ENCODE data around the gene PLPPR1. TPM values are rescaled to one million over a fixed set of nuclear protein-coding genes. Genes with fewer than 3 reads are reported as not detected.
"Not testable (repeated sequence)": the region's sequence is repeated elsewhere in the genome, so short reads cannot be mapped to it uniquely, and the experiment has no call there.

Gene PLPPR1
- polyA plus RNA-seq, 4 donors = 0.16 to 1.6 TPM; not detected in 2

- FAIRE-seq = no peak
- no peak for DNase-seq
- peaks cover 0 to 15% (median 1%) of the 10 kb centered on the region in 3 donors for H3K4me1 ChIP-seq (ENCODE audit: control insufficient read depth in 3 of 3, insufficient read depth in 2 of 3, low read depth in 1 of 3, low read length in 2 of 3)
- WGBS, 3 donors = 81 to 89% (median 85%) methylated on average over 1 of the region's 1 CpG
- peaks cover 1 to 25% of the 10 kb centered on the region in 2 donors for H3K9me3 ChIP-seq (ENCODE audit: control insufficient read depth in 2 of 2, insufficient read depth in 1 of 2, low read depth in 1 of 2, low read length in 1 of 2)
- H3K4me3 ChIP-seq (ENCODE audit: low read depth in 1 of 3, low read length in 3 of 3) = no peak overlapping the region
- H3K36me3 ChIP-seq (ENCODE audit: control insufficient read depth in 3 of 3, insufficient read depth in 2 of 3, low read depth in 1 of 3, low read length in 3 of 3) = no peaks in the 10 kb centered on the region
- H3K27ac ChIP-seq (ENCODE audit: low read depth in 1 of 3, low read length in 2 of 3) = no peak overlapping the region
- H3K27me3 ChIP-seq (ENCODE audit: control insufficient read depth in 3 of 3, insufficient read depth in 3 of 3, low read length in 3 of 3) = no peaks in the 10 kb centered on the region
These were observed 298.0 kb downstream of the PLPPR1 start for GRCh38 chr9:101326501-101326900.

- Histone ChIP-seq H3K9me3 (ENCODE audit: control insufficient read depth in 2 of 2, insufficient read depth in 1 of 2, low read depth in 1 of 2, low read length in 1 of 2) (peaks cover 1 to 25% of the 10 kb centered on the region in 2 donors), H3K27ac (ENCODE audit: low read depth in 1 of 3, low read length in 2 of 3) (peak overlapping the region in 1 of 3 donors; percentile 10), H3K4me1 (ENCODE audit: control insufficient read depth in 3 of 3, insufficient read depth in 2 of 3, low read depth in 1 of 3, low read length in 2 of 3) (peaks cover 0 to 15% (median 1%) of the 10 kb centered on the region in 3 donors)
- 6 to 53% (median 25%) methylated on average over 3 of the region's 3 CpGs for WGBS, 3 donors
- not testable (repeated sequence) for H3K27me3 ChIP-seq (ENCODE audit: control insufficient read depth in 3 of 3, insufficient read depth in 3 of 3, low read length in 3 of 3); H3K36me3 ChIP-seq (ENCODE audit: control insufficient read depth in 3 of 3, insufficient read depth in 2 of 3, low read depth in 1 of 3, low read length in 3 of 3); FAIRE-seq; H3K4me3 ChIP-seq (ENCODE audit: low read depth in 1 of 3, low read length in 3 of 3)
- DNase-seq = peak; percentile 21 to 64
These were observed 298.9 kb downstream of the PLPPR1 start for GRCh38 chr9:101327422-101327909.

GRCh38 chr9:101332362-101332761 lies 303.8 kb downstream of the PLPPR1 start:
- Histone ChIP-seq H3K4me3 (ENCODE audit: low read depth in 1 of 3, low read length in 3 of 3) (no peak overlapping the region), H3K27me3 (ENCODE audit: control insufficient read depth in 3 of 3, insufficient read depth in 3 of 3, low read length in 3 of 3) (no peaks in the 10 kb centered on the region), H3K4me1 (ENCODE audit: control insufficient read depth in 3 of 3, insufficient read depth in 2 of 3, low read depth in 1 of 3, low read length in 2 of 3) (no peaks in the 10 kb centered on the region), H3K9me3 (ENCODE audit: control insufficient read depth in 2 of 2, insufficient read depth in 1 of 2, low read depth in 1 of 2, low read length in 1 of 2) (peaks cover 1 to 9% of the 10 kb centered on the region in 2 donors), H3K27ac (ENCODE audit: low read depth in 1 of 3, low read length in 2 of 3) (no peak overlapping the region), H3K36me3 (ENCODE audit: control insufficient read depth in 3 of 3, insufficient read depth in 2 of 3, low read depth in 1 of 3, low read length in 3 of 3) (no peaks in the 10 kb centered on the region)
- 95 to 100% (median 97%) methylated on average over 1 of the region's 1 CpG for WGBS, 3 donors
- FAIRE-seq (no peak), DNase-seq (no peak)

GRCh38 chr9:101333490-101333889 lies 305.0 kb downstream of the PLPPR1 start:
- 84 to 92% (median 92%) methylated on average over 4 of the region's 4 CpGs for WGBS, 3 donors
- FAIRE-seq (no peak), DNase-seq (no peak)
- H3K4me3 ChIP-seq (ENCODE audit: low read depth in 1 of 3, low read length in 3 of 3) = no peak overlapping the region
- H3K27me3 ChIP-seq (ENCODE audit: control insufficient read depth in 3 of 3, insufficient read depth in 3 of 3, low read length in 3 of 3) = no peaks in the 10 kb centered on the region
- no peak overlapping the region for H3K27ac ChIP-seq (ENCODE audit: low read depth in 1 of 3, low read length in 2 of 3)
- H3K36me3 ChIP-seq (ENCODE audit: control insufficient read depth in 3 of 3, insufficient read depth in 2 of 3, low read depth in 1 of 3, low read length in 3 of 3) = no peaks in the 10 kb centered on the region
- no peaks in the 10 kb centered on the region for H3K4me1 ChIP-seq (ENCODE audit: control insufficient read depth in 3 of 3, insufficient read depth in 2 of 3, low read depth in 1 of 3, low read length in 2 of 3)
- H3K9me3 ChIP-seq (ENCODE audit: control insufficient read depth in 2 of 2, insufficient read depth in 1 of 2, low read depth in 1 of 2, low read length in 1 of 2) = no peaks in the 10 kb centered on the region

GRCh38 chr9:101333926-101334702 lies 305.6 kb downstream of the PLPPR1 start:
- FAIRE-seq (no peak), DNase-seq (no peak)
- Histone ChIP-seq H3K4me1 (ENCODE audit: control insufficient read depth in 3 of 3, insufficient read depth in 2 of 3, low read depth in 1 of 3, low read length in 2 of 3) (no peaks in the 10 kb centered on the region), H3K27me3 (ENCODE audit: control insufficient read depth in 3 of 3, insufficient read depth in 3 of 3, low read length in 3 of 3) (no peaks in the 10 kb centered on the region), H3K4me3 (ENCODE audit: low read depth in 1 of 3, low read length in 3 of 3) (no peak overlapping the region), H3K27ac (ENCODE audit: low read depth in 1 of 3, low read length in 2 of 3) (no peak overlapping the region), H3K9me3 (ENCODE audit: control insufficient read depth in 2 of 2, insufficient read depth in 1 of 2, low read depth in 1 of 2, low read length in 1 of 2) (no peaks in the 10 kb centered on the region), H3K36me3 (ENCODE audit: control insufficient read depth in 3 of 3, insufficient read depth in 2 of 3, low read depth in 1 of 3, low read length in 3 of 3) (no peaks in the 10 kb centered on the region)
- 86 to 88% (median 88%) methylated on average over 25 of the region's 25 CpGs for WGBS, 3 donors

- Histone ChIP-seq H3K4me3 (ENCODE audit: low read depth in 1 of 3, low read length in 3 of 3) (no peak overlapping the region), H3K9me3 (ENCODE audit: control insufficient read depth in 2 of 2, insufficient read depth in 1 of 2, low read depth in 1 of 2, low read length in 1 of 2) (no peaks in the 10 kb centered on the region), H3K27ac (ENCODE audit: low read depth in 1 of 3, low read length in 2 of 3) (no peak overlapping the region), H3K36me3 (ENCODE audit: control insufficient read depth in 3 of 3, insufficient read depth in 2 of 3, low read depth in 1 of 3, low read length in 3 of 3) (no peaks in the 10 kb centered on the region), H3K4me1 (ENCODE audit: control insufficient read depth in 3 of 3, insufficient read depth in 2 of 3, low read depth in 1 of 3, low read length in 2 of 3) (no peaks in the 10 kb centered on the region), H3K27me3 (ENCODE audit: control insufficient read depth in 3 of 3, insufficient read depth in 3 of 3, low read length in 3 of 3) (no peaks in the 10 kb centered on the region)
- FAIRE-seq (no peak), DNase-seq (no peak)
These were observed 307.6 kb downstream of the PLPPR1 start for GRCh38 chr9:101336091-101336490.

- DNase-seq = no peak
- Histone ChIP-seq H3K27ac (ENCODE audit: low read depth in 1 of 3, low read length in 2 of 3) (no peak overlapping the region), H3K36me3 (ENCODE audit: control insufficient read depth in 3 of 3, insufficient read depth in 2 of 3, low read depth in 1 of 3, low read length in 3 of 3) (no peaks in the 10 kb centered on the region), H3K4me3 (ENCODE audit: low read depth in 1 of 3, low read length in 3 of 3) (no peak overlapping the region), H3K9me3 (ENCODE audit: control insufficient read depth in 2 of 2, insufficient read depth in 1 of 2, low read depth in 1 of 2, low read length in 1 of 2) (no peaks in the 10 kb centered on the region), H3K27me3 (ENCODE audit: control insufficient read depth in 3 of 3, insufficient read depth in 3 of 3, low read length in 3 of 3) (no peaks in the 10 kb centered on the region), H3K4me1 (ENCODE audit: control insufficient read depth in 3 of 3, insufficient read depth in 2 of 3, low read depth in 1 of 3, low read length in 2 of 3) (no peaks in the 10 kb centered on the region)
- 84 to 88% (median 87%) methylated on average over 2 of the region's 2 CpGs for WGBS, 3 donors
- no peak for FAIRE-seq
These were observed 308.7 kb downstream of the PLPPR1 start for GRCh38 chr9:101337237-101337636.

GRCh38 chr9:101341958-101342357 lies 313.4 kb downstream of the PLPPR1 start:
- no peak overlapping the region for H3K27ac ChIP-seq (ENCODE audit: low read depth in 1 of 3, low read length in 2 of 3)
- no peaks in the 10 kb centered on the region for H3K9me3 ChIP-seq (ENCODE audit: control insufficient read depth in 2 of 2, insufficient read depth in 1 of 2, low read depth in 1 of 2, low read length in 1 of 2)
- H3K36me3 ChIP-seq (ENCODE audit: control insufficient read depth in 3 of 3, insufficient read depth in 2 of 3, low read depth in 1 of 3, low read length in 3 of 3) = no peaks in the 10 kb centered on the region
- no peaks in the 10 kb centered on the region for H3K4me1 ChIP-seq (ENCODE audit: control insufficient read depth in 3 of 3, insufficient read depth in 2 of 3, low read depth in 1 of 3, low read length in 2 of 3)
- no peaks in the 10 kb centered on the region for H3K27me3 ChIP-seq (ENCODE audit: control insufficient read depth in 3 of 3, insufficient read depth in 3 of 3, low read length in 3 of 3)
- DNase-seq = no peak
- no peak for FAIRE-seq
- no peak overlapping the region for H3K4me3 ChIP-seq (ENCODE audit: low read depth in 1 of 3, low read length in 3 of 3)

- Histone ChIP-seq H3K4me3 (ENCODE audit: low read depth in 1 of 3, low read length in 3 of 3) (no peak overlapping the region), H3K4me1 (ENCODE audit: control insufficient read depth in 3 of 3, insufficient read depth in 2 of 3, low read depth in 1 of 3, low read length in 2 of 3) (no peaks in the 10 kb centered on the region), H3K9me3 (ENCODE audit: control insufficient read depth in 2 of 2, insufficient read depth in 1 of 2, low read depth in 1 of 2, low read length in 1 of 2) (no peaks in the 10 kb centered on the region), H3K36me3 (ENCODE audit: control insufficient read depth in 3 of 3, insufficient read depth in 2 of 3, low read depth in 1 of 3, low read length in 3 of 3) (no peaks in the 10 kb centered on the region), H3K27me3 (ENCODE audit: control insufficient read depth in 3 of 3, insufficient read depth in 3 of 3, low read length in 3 of 3) (no peaks in the 10 kb centered on the region), H3K27ac (ENCODE audit: low read depth in 1 of 3, low read length in 2 of 3) (no peak overlapping the region)
- FAIRE-seq (no peak), DNase-seq (no peak)
- 9 to 45% (median 23%) methylated on average over 1 of the region's 1 CpG for WGBS, 3 donors
These were observed 314.1 kb downstream of the PLPPR1 start for GRCh38 chr9:101342595-101342994.

Data from small intestine (tissue), 7 donors.